IPS DF 4.7 (cell line): ENCODE measurements around the gene RMC1.

Experiments
- DNase-seq: peaks from one replicate; pipeline ENCODE4 v3.0.0-alpha.2; 2013; ENCODE audit warnings: low spot score; ENCODE audit errors: extremely low read depth

The RMC1 gene

DNA sequence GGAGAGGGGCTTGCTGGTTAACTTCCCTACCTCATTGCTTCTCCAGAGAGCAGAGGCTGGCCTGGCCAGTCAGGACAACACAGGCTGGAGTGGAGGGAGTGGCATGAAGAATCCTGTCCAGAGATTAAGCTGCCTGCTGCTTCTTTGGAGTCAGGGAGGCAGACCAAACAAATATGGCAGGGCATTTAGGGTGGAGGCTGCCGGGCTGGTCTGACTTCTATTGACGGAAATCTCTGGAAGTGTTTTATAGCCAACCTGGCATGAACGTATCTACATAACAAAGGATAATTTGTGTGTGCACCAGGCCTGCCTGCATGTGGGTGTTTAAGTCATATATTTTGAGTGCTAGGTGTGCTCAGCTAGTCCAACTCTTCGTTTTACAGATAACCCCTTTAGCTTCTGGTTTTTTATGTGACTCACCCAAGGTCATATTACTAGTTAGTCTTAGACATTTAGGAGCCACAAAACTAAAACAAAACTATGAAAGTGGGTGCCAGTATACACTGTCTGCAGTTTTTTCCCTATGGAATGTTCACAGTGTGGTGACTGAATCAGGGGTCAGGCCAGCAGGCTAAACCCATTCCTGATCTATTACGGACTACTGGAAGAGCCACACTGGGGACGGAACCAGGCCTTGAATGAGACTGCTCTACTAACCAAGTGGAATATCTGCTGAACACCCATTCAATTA, 77.5 kb downstream of the RMC1 start:
- DNase-seq, result no peak
